WERI-Rb-1 (cell line): Measurements from ENCODE around the gene NUP107.
A peak's percentile ranks its signal among the peaks of the same experiment; 100 is the strongest.

ENCODE experiments used
- DNase-seq: peaks from one replicate; pipeline ENCODE4 v3.0.0-alpha.2; 2020
- H3K27ac ChIP-seq: fragments of 250-450 bp; sonication (Bioruptor Pico); 2 replicates; pipeline ENCODE4 v1.5.1; 2020; ENCODE audit warnings: mild to moderate bottlenecking, moderate library complexity
- H3K27me3 ChIP-seq: fragments of 250-450 bp; sonication (Bioruptor Pico); 2 replicates; pipeline ENCODE4 v1.5.1; 2021; ENCODE audit warnings: mild to moderate bottlenecking, low read depth, moderate library complexity; ENCODE audit not compliant: insufficient read depth, severe bottlenecking
- H3K36me3 ChIP-seq: fragments of 250-450 bp; sonication (Bioruptor Pico); 2 replicates; pipeline ENCODE4 v1.5.1; 2020; ENCODE audit warnings: mild to moderate bottlenecking, moderate library complexity
- H3K4me3 ChIP-seq: 2 replicates; pipeline ENCODE4 v1.5.1; 2011; ENCODE audit warnings: low read depth, mild to moderate bottlenecking, control low read depth, low read length
- H3K9me3 ChIP-seq: fragments of 250-450 bp; sonication (Bioruptor Pico); 2 replicates; pipeline ENCODE4 v1.5.1; 2021; ENCODE audit warnings: mild to moderate bottlenecking, moderate library complexity; ENCODE audit not compliant: severe bottlenecking
- CTCF ChIP-seq: IDR thresholded peaks from 2 replicates; pipeline ENCODE4 v1.5.1; 2011; ENCODE audit warnings: low read depth, mild to moderate bottlenecking, control low read depth, inconsistent platforms, low read length

Gene NUP107

GRCh38 chr12:68785358-68785757, 98.6 kb downstream of the NUP107 start:
- TF ChIP-seq CTCF = no peak
- Histone ChIP-seq H3K27ac (no peak overlapping the region), H3K9me3 (no peaks in the 10 kb centered on the region), H3K36me3 (no peaks in the 10 kb centered on the region), H3K27me3 (no peaks in the 10 kb centered on the region), H3K4me3 (no peak overlapping the region)
- DNase-seq = no peak

- Histone ChIP-seq H3K36me3 (no peaks in the 10 kb centered on the region), H3K9me3 (no peaks in the 10 kb centered on the region), H3K27ac (no peak overlapping the region), H3K27me3 (no peaks in the 10 kb centered on the region), H3K4me3 (no peak overlapping the region)
- TF ChIP-seq CTCF = no peak
- DNase-seq = no peak
Measured at GRCh38 chr12:68785823-68786222, 99.0 kb downstream of the NUP107 start.

GRCh38 chr12:68786929-68787328, 100.2 kb downstream of the NUP107 start:
- DNase-seq = no peak
- H3K36me3 ChIP-seq = no peaks in the 10 kb centered on the region
- H3K9me3 ChIP-seq = no peaks in the 10 kb centered on the region
- H3K27me3 ChIP-seq = no peaks in the 10 kb centered on the region
- TF ChIP-seq CTCF = no peak
- H3K27ac ChIP-seq = peak overlapping the region; percentile 40; the same call in 1 of the 2 replicates
- H3K4me3 ChIP-seq = no peak overlapping the region

GRCh38 chr12:68788554-68789143, 101.9 kb downstream of the NUP107 start:
- Histone ChIP-seq H3K36me3 (no peaks in the 10 kb centered on the region), H3K27me3 (no peaks in the 10 kb centered on the region), H3K9me3 (no peaks in the 10 kb centered on the region), H3K4me3 (no peak overlapping the region), H3K27ac (no peak overlapping the region)
- TF ChIP-seq CTCF = no peak
- no peak for DNase-seq

- no peaks in the 10 kb centered on the region for H3K9me3 ChIP-seq
- no peak for TF ChIP-seq CTCF
- H3K27me3 ChIP-seq = no peaks in the 10 kb centered on the region
- H3K4me3 ChIP-seq = no peak overlapping the region
- H3K36me3 ChIP-seq = no peaks in the 10 kb centered on the region
- DNase-seq = no peak
- no peak overlapping the region for H3K27ac ChIP-seq
Measured at GRCh38 chr12:68789144-68789878, 102.5 kb downstream of the NUP107 start.
